Muscle layer of duodenum (tissue), 2 donors: ENCODE results near the gene CSF2RB.
A peak's percentile ranks its signal among the peaks of the same experiment; 100 is the strongest.

Experiments
- H3K27ac ChIP-seq: one replicate; pipeline ENCODE4 v1.7.0; 2013; ENCODE audit warnings: mild to moderate bottlenecking, low read length
- H3K27me3 ChIP-seq: one replicate; pipeline ENCODE4 v1.7.0; 2013; ENCODE audit warnings: low read depth, mild to moderate bottlenecking, control low read depth, low read length
- H3K36me3 ChIP-seq, 2 donors: one replicate each; pipeline ENCODE4 v1.7.0; 2013; ENCODE audit warnings: low read length in 2 of 2, control low read depth in 1 of 2, mild to moderate bottlenecking in 1 of 2; ENCODE audit not compliant: insufficient read depth in 2 of 2, control insufficient read depth in 1 of 2
- H3K4me1 ChIP-seq, 2 donors: one replicate each; pipeline ENCODE4 v1.7.0; 2013; ENCODE audit warnings: low read length in 2 of 2, mild to moderate bottlenecking in 2 of 2, control low read depth in 1 of 2, moderate library complexity in 1 of 2; ENCODE audit not compliant: insufficient read depth in 2 of 2, control insufficient read depth in 1 of 2
- H3K4me3 ChIP-seq, 2 donors: one replicate each; pipeline ENCODE4 v1.7.0; 2013; ENCODE audit warnings: low read length in 2 of 2, low read depth in 1 of 2, mild to moderate bottlenecking in 1 of 2
- H3K9me3 ChIP-seq, 2 donors: one replicate each; pipeline ENCODE4 v1.7.0; 2013; ENCODE audit warnings: low read length in 2 of 2, control low read depth in 1 of 2, mild to moderate bottlenecking in 1 of 2; ENCODE audit not compliant: control insufficient read depth in 1 of 2
- donor health status: healthy.

CSF2RB gene

DNA sequence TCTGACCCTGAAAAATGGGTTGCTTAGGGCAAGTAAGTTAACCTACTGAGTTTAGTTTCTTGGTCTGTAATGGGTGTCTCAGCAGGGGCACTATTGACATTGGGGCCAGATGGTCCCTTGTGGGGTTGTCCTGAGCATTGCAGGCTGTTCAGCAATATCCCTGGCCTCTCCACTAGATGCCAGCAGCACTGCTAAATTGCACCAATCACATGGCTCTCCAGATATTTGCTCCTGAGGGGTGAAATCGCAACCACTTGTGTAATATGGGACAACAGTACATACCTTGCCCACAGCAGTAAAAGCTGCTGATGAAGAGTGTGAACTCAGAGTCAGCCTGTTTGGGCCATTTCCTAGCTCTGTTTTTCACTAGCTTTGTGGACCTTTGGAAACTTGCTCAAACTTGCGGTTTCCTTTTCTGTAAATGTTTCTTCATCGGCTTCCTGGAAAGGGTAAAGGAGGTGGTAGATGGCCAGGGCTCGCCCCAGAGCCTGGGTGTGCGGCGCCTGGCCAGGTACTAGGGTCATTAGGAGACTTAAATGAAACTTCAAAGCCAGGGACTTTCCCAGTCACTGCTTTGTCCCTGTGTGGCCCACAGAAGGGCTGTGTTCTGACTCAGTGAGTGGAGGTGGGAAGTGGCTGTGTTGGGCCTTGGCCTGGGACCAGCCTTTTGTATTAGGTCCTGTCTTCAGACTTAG, 39.7 kb upstream of the CSF2RB start:
- no peaks in the 10 kb centered on the region for H3K36me3 ChIP-seq
- no peaks in the 10 kb centered on the region for H3K27me3 ChIP-seq
- H3K4me3 ChIP-seq, result no peak overlapping the region
- H3K9me3 ChIP-seq, result no peaks in the 10 kb centered on the region
- peak overlapping the region; percentile 2 for H3K27ac ChIP-seq
- H3K4me1 ChIP-seq, result peaks cover 3 to 5% of the 10 kb centered on the region in 2 donors

- no peaks in the 10 kb centered on the region for H3K36me3 ChIP-seq
- H3K27me3 ChIP-seq, result no peaks in the 10 kb centered on the region
- H3K27ac ChIP-seq, result peak overlapping the region; percentile 2
- no peak overlapping the region for H3K4me3 ChIP-seq
- H3K4me1 ChIP-seq, result peaks cover 3 to 5% of the 10 kb centered on the region in 2 donors
- H3K9me3 ChIP-seq, result no peaks in the 10 kb centered on the region
These were observed 39.1 kb upstream of the CSF2RB start for GRCh38 chr22:36874309-36874696.

DNA sequence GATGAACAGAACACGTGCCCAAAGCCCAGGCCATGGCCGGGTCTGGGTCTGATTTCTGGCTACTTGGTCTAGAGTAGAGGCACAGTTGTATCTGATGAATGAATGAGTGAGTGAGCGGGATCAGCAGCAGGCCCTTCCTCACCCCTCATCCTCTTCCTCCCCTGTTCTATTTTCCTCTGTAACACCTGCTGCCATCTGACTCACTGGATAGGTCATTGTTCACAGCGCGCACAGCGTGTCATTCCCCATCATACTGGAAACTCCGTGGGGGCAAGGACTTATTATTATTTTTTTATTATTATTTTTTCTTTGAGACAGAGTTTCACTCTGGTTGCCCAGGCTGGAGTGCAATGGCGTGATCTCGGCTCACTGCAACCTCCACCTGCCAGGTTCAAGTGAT, 38.7 kb upstream of the CSF2RB start:
- Histone ChIP-seq H3K36me3 (no peaks in the 10 kb centered on the region), H3K4me3 (no peak overlapping the region), H3K27me3 (no peaks in the 10 kb centered on the region), H3K27ac (peak overlapping the region; percentile 2), H3K9me3 (no peaks in the 10 kb centered on the region), H3K4me1 (peaks cover 3 to 5% of the 10 kb centered on the region in 2 donors)

DNA sequence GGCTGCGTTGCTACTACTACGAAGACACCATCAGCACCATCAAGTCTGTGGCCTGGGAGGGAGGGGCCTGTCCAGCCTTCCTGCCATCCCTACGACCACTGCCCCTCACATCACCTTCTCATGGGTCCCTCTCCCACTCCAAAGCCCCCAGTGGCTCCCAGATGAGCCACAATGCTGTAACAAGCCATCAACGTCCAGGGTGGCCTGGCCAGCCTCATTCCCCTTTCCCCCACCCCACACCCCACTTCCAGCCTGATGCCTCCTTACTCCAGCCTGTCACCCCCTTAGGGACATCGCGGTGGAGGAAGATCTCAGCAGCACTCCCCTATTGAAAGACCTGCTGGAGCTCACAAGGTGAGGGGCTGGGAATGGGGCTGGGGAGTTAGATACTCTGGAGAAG, 37.7 kb upstream of the CSF2RB start:
- Histone ChIP-seq H3K9me3 (no peaks in the 10 kb centered on the region), H3K4me3 (no peak overlapping the region), H3K4me1 (peaks cover 3 to 5% of the 10 kb centered on the region in 2 donors), H3K27ac (no peak overlapping the region), H3K27me3 (no peaks in the 10 kb centered on the region), H3K36me3 (no peaks in the 10 kb centered on the region)

DNA sequence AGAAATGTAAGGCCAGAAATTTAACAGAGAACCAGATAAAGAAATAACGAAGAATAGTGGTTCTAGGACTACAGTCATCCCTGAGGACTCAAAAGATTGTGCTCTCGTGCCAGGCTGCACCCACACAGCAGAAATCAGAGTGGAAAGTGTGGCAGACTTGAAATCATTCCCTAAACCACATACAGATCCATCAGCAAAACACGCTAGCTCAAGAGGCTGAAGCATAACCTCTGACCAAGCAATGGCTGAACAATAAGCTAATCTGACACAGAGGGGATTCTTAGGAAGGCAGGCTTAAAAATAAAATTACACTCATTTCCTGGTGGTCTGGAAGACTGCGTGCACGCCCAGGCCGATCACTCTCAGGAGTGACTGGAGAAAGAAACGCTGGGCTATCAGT, 33.7 kb upstream of the CSF2RB start:
- no peak overlapping the region for H3K27ac ChIP-seq
- H3K36me3 ChIP-seq, result no peaks in the 10 kb centered on the region
- peaks cover 4 to 14% of the 10 kb centered on the region in 2 donors for H3K9me3 ChIP-seq
- no peaks in the 10 kb centered on the region for H3K4me1 ChIP-seq
- no peak overlapping the region for H3K4me3 ChIP-seq
- H3K27me3 ChIP-seq, result no peaks in the 10 kb centered on the region

GRCh38 chr22:36881504-36882245, 31.8 kb upstream of the CSF2RB start:
- no peaks in the 10 kb centered on the region for H3K4me1 ChIP-seq
- no peak overlapping the region for H3K27ac ChIP-seq
- H3K36me3 ChIP-seq, result no peaks in the 10 kb centered on the region
- no peaks in the 10 kb centered on the region for H3K27me3 ChIP-seq
- peaks cover 4 to 14% of the 10 kb centered on the region in 2 donors for H3K9me3 ChIP-seq
- H3K4me3 ChIP-seq, result no peak overlapping the region

GRCh38 chr22:36884349-36885158, 28.9 kb upstream of the CSF2RB start:
- H3K4me3 ChIP-seq, result no peak overlapping the region
- H3K4me1 ChIP-seq, result no peaks in the 10 kb centered on the region
- H3K27ac ChIP-seq, result no peak overlapping the region
- peaks cover 4 to 14% of the 10 kb centered on the region in 2 donors for H3K9me3 ChIP-seq
- H3K27me3 ChIP-seq, result no peaks in the 10 kb centered on the region
- H3K36me3 ChIP-seq, result no peaks in the 10 kb centered on the region

- Histone ChIP-seq H3K27me3 (no peaks in the 10 kb centered on the region), H3K27ac (no peak overlapping the region), H3K4me1 (no peaks in the 10 kb centered on the region), H3K36me3 (no peaks in the 10 kb centered on the region), H3K4me3 (no peak overlapping the region), H3K9me3 (peaks cover 4 to 14% of the 10 kb centered on the region in 2 donors)
These were observed 28.0 kb upstream of the CSF2RB start for GRCh38 chr22:36885474-36885873.

DNA sequence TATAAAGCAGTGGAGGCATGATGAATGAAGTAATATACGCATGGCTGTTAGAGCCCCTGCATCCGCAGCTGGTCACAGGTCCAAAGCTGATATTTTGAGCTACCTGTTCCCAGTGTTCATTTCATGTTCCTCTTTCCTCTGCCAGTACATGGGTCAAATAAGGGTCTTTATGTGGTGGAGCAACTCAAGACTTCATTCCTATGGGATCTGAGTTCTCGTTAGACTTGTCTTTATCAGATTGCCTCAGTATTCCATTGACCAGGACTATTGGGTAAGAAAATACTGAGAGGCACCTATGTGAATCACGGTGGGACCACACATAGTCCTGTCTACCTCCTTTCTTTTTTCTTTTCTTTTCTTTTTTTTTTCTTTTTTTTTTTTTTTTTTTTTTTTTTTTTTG, 27.4 kb upstream of the CSF2RB start:
- Histone ChIP-seq H3K27me3 (no peaks in the 10 kb centered on the region), H3K9me3 (peaks cover 4 to 12% of the 10 kb centered on the region in 2 donors), H3K27ac (no peak overlapping the region), H3K4me3 (no peak overlapping the region), H3K4me1 (no peaks in the 10 kb centered on the region), H3K36me3 (no peaks in the 10 kb centered on the region)

DNA sequence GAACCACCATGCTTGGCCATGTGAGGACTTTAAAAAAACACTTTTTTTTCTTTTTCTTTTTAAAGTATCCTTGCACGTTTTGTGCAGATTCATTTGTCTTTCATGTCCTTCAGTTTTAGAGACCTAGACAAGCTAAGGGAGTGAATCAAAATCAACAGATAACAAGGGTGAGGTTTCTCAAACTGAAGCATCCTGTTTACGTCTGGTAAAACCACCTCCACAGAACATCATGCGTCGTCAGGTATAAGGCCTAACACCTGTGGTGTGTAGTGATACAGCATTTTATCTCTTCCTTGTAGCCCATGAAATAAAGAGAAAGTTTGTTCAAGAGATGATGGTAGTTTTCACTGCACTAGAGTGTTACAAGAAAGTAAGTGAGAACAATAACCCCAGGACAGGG, 26.3 kb upstream of the CSF2RB start:
- Histone ChIP-seq H3K4me3 (no peak overlapping the region), H3K27ac (no peak overlapping the region), H3K27me3 (no peaks in the 10 kb centered on the region), H3K9me3 (peaks cover 0 to 7% of the 10 kb centered on the region in 2 donors), H3K36me3 (no peaks in the 10 kb centered on the region), H3K4me1 (no peaks in the 10 kb centered on the region)

GRCh38 chr22:36891646-36892045, 21.8 kb upstream of the CSF2RB start:
- Histone ChIP-seq H3K27ac (no peak overlapping the region), H3K4me3 (no peak overlapping the region), H3K4me1 (no peaks in the 10 kb centered on the region), H3K9me3 (peaks cover 0 to 6% of the 10 kb centered on the region in 2 donors), H3K27me3 (no peaks in the 10 kb centered on the region), H3K36me3 (no peaks in the 10 kb centered on the region)
